Astrocyte (in vitro differentiated cells and primary cell): ENCODE results near the gene JSRP1.

ENCODE experiments used
- EZH2 ChIP-seq: IDR thresholded peaks from 2 replicates; pipeline ENCODE4 v1.6.1; 2012; ENCODE audit warnings: mild to moderate bottlenecking, low read length, inconsistent platforms; ENCODE audit not compliant: insufficient read depth
- TF ChIP-seq, protein P1 (sequence below): IDR thresholded peaks from 2 replicates; pipeline ENCODE4 v1.5.1; 2011; ENCODE audit warnings: low read depth, mild to moderate bottlenecking, inconsistent platforms, low read length, moderate library complexity; ENCODE audit not compliant: insufficient read depth

DNA sequence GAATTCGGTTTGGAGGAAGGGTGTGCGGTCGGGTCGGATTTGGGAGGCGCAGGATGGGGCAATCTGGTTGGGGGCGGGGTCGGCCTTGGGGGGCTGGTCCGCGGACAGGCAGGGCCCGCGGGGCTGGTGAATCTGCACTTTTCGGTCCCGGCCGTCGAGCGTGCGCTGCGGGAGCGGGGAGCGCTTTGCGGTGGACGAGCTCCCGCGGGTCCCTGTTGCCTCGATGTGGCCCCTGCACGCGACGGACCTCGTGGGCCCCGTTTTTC is 13.9 kb upstream of the JSRP1 start:
- TF ChIP-seq, protein P1, sequence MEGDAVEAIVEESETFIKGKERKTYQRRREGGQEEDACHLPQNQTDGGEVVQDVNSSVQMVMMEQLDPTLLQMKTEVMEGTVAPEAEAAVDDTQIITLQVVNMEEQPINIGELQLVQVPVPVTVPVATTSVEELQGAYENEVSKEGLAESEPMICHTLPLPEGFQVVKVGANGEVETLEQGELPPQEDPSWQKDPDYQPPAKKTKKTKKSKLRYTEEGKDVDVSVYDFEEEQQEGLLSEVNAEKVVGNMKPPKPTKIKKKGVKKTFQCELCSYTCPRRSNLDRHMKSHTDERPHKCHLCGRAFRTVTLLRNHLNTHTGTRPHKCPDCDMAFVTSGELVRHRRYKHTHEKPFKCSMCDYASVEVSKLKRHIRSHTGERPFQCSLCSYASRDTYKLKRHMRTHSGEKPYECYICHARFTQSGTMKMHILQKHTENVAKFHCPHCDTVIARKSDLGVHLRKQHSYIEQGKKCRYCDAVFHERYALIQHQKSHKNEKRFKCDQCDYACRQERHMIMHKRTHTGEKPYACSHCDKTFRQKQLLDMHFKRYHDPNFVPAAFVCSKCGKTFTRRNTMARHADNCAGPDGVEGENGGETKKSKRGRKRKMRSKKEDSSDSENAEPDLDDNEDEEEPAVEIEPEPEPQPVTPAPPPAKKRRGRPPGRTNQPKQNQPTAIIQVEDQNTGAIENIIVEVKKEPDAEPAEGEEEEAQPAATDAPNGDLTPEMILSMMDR: no peak
- TF ChIP-seq EZH2: no peak
